Transverse colon (tissue), 4 donors: ENCODE results near the gene LRRC32.

Experiments used
- EP300 ChIP-seq: sonication (generic); formaldehyde crosslinking; IDR thresholded peaks from one replicate; pipeline ENCODE4 v1.6.1; 2017; ENCODE audit warnings: antibody characterized with exemption, low read depth
- POLR2A ChIP-seq: fragments of 450-650 bp; IDR thresholded peaks from one replicate; pipeline ENCODE4 v1.6.1; 2016; ENCODE audit warnings: antibody characterized with exemption, mild to moderate bottlenecking, moderate library complexity
- POLR2AphosphoS5 ChIP-seq, 3 donors: sonication (generic); formaldehyde crosslinking; IDR thresholded peaks; one replicate each; pipeline ENCODE4 v1.6.1; 2016; ENCODE audit warnings: antibody characterized with exemption in 3 of 3
- TF ChIP-seq, protein P1 (sequence below), 5 experiments: fragments of 200-600 bp in 3 of 5; fragments of 450-650 bp in 2 of 5; sonication (generic) in 3 of 5; IDR thresholded peaks; 1 replicate in 2 of 5; 2 replicates in 3 of 5; pipeline ENCODE4 v1.5.1; 2016 to 2017; ENCODE audit warnings: antibody characterized with exemption in 5 of 5, inconsistent platforms in 3 of 5, mild to moderate bottlenecking in 2 of 5, moderate library complexity in 1 of 5

DNA sequence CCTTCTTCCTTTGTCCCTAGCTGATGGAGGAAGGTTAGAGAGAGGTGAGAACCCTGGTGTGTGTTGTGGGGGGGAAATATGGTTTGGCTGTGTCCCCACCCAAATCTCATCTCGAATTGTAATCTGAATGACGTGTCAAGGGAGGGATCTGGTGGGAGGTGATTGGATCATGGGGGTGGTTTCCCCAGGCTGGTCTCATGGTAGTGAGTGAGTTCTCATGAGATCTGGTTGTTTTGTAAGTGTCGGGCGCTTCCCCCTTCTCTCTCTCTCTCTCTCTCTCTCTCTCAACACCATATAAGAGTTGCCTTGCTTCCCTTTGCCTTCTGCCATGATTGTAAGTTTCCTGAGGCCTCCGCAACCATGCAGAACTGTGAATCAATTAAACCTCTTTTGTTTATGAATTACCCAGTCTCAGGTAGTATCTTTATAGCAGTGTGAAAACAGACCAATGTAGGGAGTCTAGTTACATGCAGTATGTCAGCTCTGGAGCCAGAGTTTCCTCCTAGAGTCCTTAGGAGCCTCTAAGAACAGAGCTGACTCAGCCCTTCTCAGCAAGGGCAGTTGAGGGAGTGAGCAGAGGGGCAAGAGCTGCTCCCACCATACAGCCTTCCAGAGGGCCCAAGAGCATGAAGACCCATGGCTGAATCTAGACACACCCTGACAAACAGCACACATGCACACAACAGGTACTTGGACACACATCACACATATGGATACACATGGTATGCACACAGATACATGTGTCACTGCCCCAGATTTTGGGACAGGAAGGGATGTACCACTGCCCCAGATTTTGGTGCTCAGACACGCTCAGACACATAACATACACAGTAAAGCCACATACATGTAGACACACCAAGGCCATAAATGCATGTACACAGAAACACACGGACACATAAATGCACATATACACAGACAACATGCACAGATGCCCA is 12.9 kb upstream of the LRRC32 start:
- TF ChIP-seq POLR2A (no peak), POLR2AphosphoS5 (IDR thresholded peaks at IDR 0.05) (no peak), EP300 (no peak)
- TF ChIP-seq, protein P1, sequence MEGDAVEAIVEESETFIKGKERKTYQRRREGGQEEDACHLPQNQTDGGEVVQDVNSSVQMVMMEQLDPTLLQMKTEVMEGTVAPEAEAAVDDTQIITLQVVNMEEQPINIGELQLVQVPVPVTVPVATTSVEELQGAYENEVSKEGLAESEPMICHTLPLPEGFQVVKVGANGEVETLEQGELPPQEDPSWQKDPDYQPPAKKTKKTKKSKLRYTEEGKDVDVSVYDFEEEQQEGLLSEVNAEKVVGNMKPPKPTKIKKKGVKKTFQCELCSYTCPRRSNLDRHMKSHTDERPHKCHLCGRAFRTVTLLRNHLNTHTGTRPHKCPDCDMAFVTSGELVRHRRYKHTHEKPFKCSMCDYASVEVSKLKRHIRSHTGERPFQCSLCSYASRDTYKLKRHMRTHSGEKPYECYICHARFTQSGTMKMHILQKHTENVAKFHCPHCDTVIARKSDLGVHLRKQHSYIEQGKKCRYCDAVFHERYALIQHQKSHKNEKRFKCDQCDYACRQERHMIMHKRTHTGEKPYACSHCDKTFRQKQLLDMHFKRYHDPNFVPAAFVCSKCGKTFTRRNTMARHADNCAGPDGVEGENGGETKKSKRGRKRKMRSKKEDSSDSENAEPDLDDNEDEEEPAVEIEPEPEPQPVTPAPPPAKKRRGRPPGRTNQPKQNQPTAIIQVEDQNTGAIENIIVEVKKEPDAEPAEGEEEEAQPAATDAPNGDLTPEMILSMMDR (IDR thresholded peaks at IDR 0.05) = no peak
